GOT3 (cell line): Measurements from ENCODE around the gene ADCY7.

ENCODE experiments used
- DNase-seq: peaks from one replicate; lab custom pipeline; 2025; ENCODE audit warnings: mixed read lengths; lab: John Stamatoyannopoulos, UW

Gene ADCY7

GRCh38 chr16:50298591-50299507 lies 32.5 kb downstream of the ADCY7 start:
- DNase-seq: no peak

GRCh38 chr16:50299508-50300105 lies 33.3 kb downstream of the ADCY7 start:
- DNase-seq: no peak

- no peak for DNase-seq
Observed at GRCh38 chr16:50300942-50301625, 34.7 kb downstream of the ADCY7 start.

- no peak for DNase-seq
Observed at GRCh38 chr16:50301626-50302471, 35.5 kb downstream of the ADCY7 start.

GRCh38 chr16:50302472-50303005 lies 36.2 kb downstream of the ADCY7 start:
- no peak for DNase-seq

GRCh38 chr16:50303041-50303604 lies 36.8 kb downstream of the ADCY7 start:
- no peak for DNase-seq

- DNase-seq: no peak
Observed at GRCh38 chr16:50303605-50304466, 37.5 kb downstream of the ADCY7 start.

- no peak for DNase-seq
Observed at GRCh38 chr16:50304467-50305440, 38.4 kb downstream of the ADCY7 start.

GRCh38 chr16:50305441-50306061 lies 39.2 kb downstream of the ADCY7 start:
- DNase-seq: no peak

GRCh38 chr16:50306287-50306686 lies 39.9 kb downstream of the ADCY7 start:
- no peak for DNase-seq

GRCh38 chr16:50308237-50308965 lies 42.0 kb downstream of the ADCY7 start:
- no peak for DNase-seq

GRCh38 chr16:50309156-50309526 lies 42.8 kb downstream of the ADCY7 start:
- no peak for DNase-seq

GRCh38 chr16:50309527-50310307 lies 43.4 kb downstream of the ADCY7 start:
- DNase-seq: no peak

- no peak for DNase-seq
Observed at GRCh38 chr16:50310308-50311133, 44.2 kb downstream of the ADCY7 start.

GRCh38 chr16:50311134-50311528 lies 44.8 kb downstream of the ADCY7 start:
- DNase-seq: no peak

- no peak for DNase-seq
Observed at GRCh38 chr16:50311891-50312501, 45.6 kb downstream of the ADCY7 start.
